Erythroblast (primary cell): ENCODE data around the gene ACSL1.

Experiments
- GATA1 ChIP-seq: IDR thresholded peaks from 2 replicates; pipeline ENCODE4 v1.6.1; 2011; ENCODE audit warnings: low read depth, mild to moderate bottlenecking, control low read depth, low read length, moderate library complexity
- POLR2A ChIP-seq: IDR thresholded peaks from 2 replicates; pipeline ENCODE4 v1.6.1; 2011; ENCODE audit warnings: mild to moderate bottlenecking, low read length

GRCh38 chr4:184824081-184824775 lies 1.5 kb downstream of the ACSL1 start:
- TF ChIP-seq POLR2A: no peak
- TF ChIP-seq GATA1: no peak
